HG03565 (cell line): ENCODE results near the gene HMGXB3.
"Not testable (repeated sequence)": the region's sequence is repeated elsewhere in the genome, so short reads cannot be mapped to it uniquely, and the experiment has no call there.

Experiments used
- ATAC-seq: cut with Tn5 transposase; IDR thresholded peaks from one replicate; pipeline ENCODE4 v1.9.1; 2021; ENCODE audit warnings: mild to moderate bottlenecking, moderate library complexity; ENCODE audit not compliant: unreplicated experiment

HMGXB3 gene

GRCh38 chr5:150050172-150050811, 49.8 kb downstream of the HMGXB3 start:
- not testable (repeated sequence) for ATAC-seq

- ATAC-seq, result no peak
Measured at GRCh38 chr5:150051657-150052195, 51.2 kb downstream of the HMGXB3 start.

GRCh38 chr5:150052226-150052955, 51.9 kb downstream of the HMGXB3 start:
- ATAC-seq, result no peak

- ATAC-seq, result no peak
Measured at GRCh38 chr5:150052956-150053712, 52.6 kb downstream of the HMGXB3 start.

- ATAC-seq, result no peak
Measured at GRCh38 chr5:150053713-150054392, 53.3 kb downstream of the HMGXB3 start.

- no peak for ATAC-seq
Measured at GRCh38 chr5:150054569-150054968, 54.0 kb downstream of the HMGXB3 start.

- ATAC-seq, result no peak
Measured at GRCh38 chr5:150055326-150056074, 55.0 kb downstream of the HMGXB3 start.

GRCh38 chr5:150056075-150056443, 55.5 kb downstream of the HMGXB3 start:
- no peak for ATAC-seq

- ATAC-seq, result no peak
Measured at GRCh38 chr5:150057052-150057451, 56.5 kb downstream of the HMGXB3 start.

- no peak for ATAC-seq
Measured at GRCh38 chr5:150057511-150057910, 57.0 kb downstream of the HMGXB3 start.

- ATAC-seq, result no peak
Measured at GRCh38 chr5:150057996-150058395, 57.5 kb downstream of the HMGXB3 start.

GRCh38 chr5:150058480-150059126, 58.1 kb downstream of the HMGXB3 start:
- ATAC-seq, result no peak

- ATAC-seq, result no peak
Measured at GRCh38 chr5:150059623-150060022, 59.1 kb downstream of the HMGXB3 start.

- no peak for ATAC-seq
Measured at GRCh38 chr5:150060471-150060870, 59.9 kb downstream of the HMGXB3 start.

GRCh38 chr5:150061538-150061995, 61.0 kb downstream of the HMGXB3 start:
- no peak for ATAC-seq

- ATAC-seq, result no peak
Measured at GRCh38 chr5:150062216-150062922, 61.8 kb downstream of the HMGXB3 start.

GRCh38 chr5:150063638-150064037, 63.1 kb downstream of the HMGXB3 start:
- ATAC-seq, result no peak

GRCh38 chr5:150064681-150065220, 64.2 kb downstream of the HMGXB3 start:
- no peak for ATAC-seq

- ATAC-seq, result no peak
Measured at GRCh38 chr5:150065346-150065745, 64.8 kb downstream of the HMGXB3 start.
